GM21786 (cell line): Measurements from ENCODE around the gene PTGFR.

Experiments
- ATAC-seq: cut with Tn5 transposase; IDR thresholded peaks from one replicate; pipeline ENCODE4 v1.9.1; 2021; ENCODE audit not compliant: unreplicated experiment

Gene PTGFR

GRCh38 chr1:78586572-78586971 lies 95.8 kb downstream of the PTGFR start:
- ATAC-seq = no peak

DNA sequence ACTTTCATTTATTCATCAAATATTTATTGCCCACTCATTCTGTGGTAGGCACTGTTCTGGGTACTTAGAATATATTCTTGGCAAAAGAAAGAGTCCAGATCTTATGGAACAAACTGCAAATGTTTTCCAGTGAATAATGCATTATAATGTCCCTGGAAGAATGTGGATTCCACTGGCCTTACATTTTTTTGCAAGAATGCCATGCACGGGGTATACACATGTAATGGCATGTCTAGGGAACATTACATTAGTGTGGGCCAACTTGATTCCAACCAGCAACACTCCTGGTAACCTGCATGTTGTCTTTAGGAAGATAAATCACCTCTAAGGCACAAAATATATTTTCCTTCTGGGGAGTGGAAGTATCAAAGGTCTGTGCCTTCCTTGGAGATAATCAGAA lies 96.4 kb downstream of the PTGFR start:
- no peak for ATAC-seq
